ENCODE data around the gene ATP8B3.
"Not testable (repeated sequence)": the region's sequence is repeated elsewhere in the genome, so short reads cannot be mapped to it uniquely, and the experiment has no call there.

ATP8B3 gene

DNA sequence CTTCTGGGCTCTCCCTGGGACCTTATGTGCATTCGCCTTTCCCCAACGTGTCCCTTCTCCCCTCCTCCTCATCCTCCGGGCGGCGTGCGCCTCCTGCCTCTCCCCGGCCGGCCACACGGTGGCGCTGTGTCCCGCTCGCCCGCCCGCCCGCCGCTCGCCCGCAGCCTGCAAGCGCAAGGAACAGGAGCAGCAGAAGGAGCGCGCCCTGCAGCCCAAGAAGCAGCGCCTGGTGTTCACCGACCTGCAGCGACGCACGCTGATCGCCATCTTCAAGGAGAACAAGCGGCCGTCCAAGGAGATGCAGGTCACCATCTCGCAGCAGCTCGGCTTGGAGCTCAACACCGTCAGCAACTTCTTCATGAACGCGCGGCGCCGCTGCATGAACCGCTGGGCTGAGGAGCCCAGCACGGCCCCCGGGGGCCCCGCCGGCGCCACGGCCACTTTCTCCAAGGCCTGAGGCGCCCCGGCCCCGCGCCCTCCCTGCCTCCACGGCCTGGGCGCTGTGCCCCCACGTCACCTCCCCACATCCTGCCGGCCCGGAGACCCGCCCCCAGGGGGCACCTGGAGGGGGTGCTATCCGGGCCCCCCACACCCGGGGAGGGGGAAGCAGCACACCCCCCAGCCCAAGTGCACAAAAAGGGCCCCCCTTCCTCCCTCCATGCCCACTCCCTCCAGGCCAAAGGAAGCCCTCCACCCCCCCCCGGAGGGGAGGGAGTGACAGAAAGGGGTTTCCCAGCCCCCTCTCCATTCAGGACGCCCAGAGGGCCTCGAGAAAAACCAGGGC lies 36.9 kb downstream of the ATP8B3 start:
- in situ Hi-C loops (cut with MboI; ENCODE audit: low sequenced_read_pairs), result no loop called here

GRCh38 chr19:1773184-1773583 lies 38.9 kb downstream of the ATP8B3 start:
- in situ Hi-C loops (cut with MboI; ENCODE audit: low sequenced_read_pairs), result no loop called here

GRCh38 chr19:1770866-1771576 lies 41.1 kb downstream of the ATP8B3 start:
- in situ Hi-C loops (cut with MboI; ENCODE audit: low sequenced_read_pairs), result no loop called here

DNA sequence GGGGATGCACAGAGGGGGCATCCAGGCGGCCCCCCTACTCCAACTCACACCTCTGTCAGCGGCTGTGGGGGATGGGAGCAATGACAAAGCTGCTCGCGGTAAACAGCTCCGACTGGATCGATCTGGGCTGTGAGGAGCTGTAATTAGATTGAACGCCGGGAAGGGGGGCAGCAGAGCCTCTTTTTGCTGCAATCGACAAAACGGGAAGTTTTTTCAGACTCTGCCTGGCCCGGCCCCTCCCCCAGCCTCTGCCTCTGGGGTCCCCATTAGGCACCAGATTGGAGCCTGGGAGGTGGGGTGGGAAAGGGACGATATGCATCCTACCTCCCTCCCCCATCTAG lies 42.5 kb downstream of the ATP8B3 start:
- in situ Hi-C loops (cut with MboI; ENCODE audit: low sequenced_read_pairs), result no loop called here

GRCh38 chr19:1768918-1769644 lies 43.0 kb downstream of the ATP8B3 start:
- in situ Hi-C loops (cut with MboI; ENCODE audit: low sequenced_read_pairs), result no loop called here

DNA sequence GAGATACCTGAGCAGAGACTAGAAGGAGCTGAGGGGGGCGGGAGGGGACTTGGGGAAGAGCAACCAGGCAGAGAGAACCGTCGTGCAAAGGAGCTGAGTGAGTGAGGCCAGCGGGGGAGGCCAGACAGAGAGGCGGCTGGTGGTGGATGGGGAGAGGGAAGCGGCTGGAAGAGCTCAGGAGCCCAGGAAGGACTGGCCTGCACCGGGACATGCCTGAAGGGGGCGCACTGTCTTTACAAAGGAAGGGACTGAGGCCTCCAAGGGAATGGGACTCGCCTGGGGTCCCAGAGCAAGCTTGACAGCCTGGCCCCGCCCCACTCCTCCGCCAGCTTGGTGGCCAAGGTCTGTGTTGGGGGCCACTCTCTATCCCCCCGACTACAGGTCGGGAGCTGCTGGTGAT lies 43.8 kb downstream of the ATP8B3 start:
- in situ Hi-C loops (cut with MboI; ENCODE audit: low sequenced_read_pairs), result no loop called here

DNA sequence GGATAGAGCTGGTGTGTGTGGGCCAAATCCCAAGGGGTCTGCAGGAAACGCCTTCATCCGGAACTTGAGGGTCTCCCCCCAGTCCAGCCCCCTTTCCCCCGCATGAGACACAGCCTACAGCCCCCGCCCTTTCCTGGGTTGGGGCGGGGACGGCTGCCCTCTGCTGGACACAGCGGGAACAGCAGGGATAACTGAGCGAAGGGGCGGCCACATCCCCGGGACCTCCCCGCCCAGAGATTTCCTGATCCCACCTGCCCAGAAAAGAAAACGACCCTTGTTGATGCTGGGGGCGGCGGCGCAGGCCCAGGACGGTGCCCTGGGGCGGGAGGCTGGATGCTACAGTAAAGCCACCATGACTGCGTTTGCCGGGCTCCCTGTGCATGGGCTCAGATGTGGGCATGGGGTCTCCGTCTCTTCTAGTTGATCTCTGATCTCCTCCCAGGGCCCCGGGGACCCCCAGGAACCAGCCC lies 44.6 kb downstream of the ATP8B3 start:
- in situ Hi-C loops (cut with MboI; ENCODE audit: low sequenced_read_pairs), result no loop called here

GRCh38 chr19:1766800-1767352 lies 45.2 kb downstream of the ATP8B3 start:
- in situ Hi-C loops (cut with MboI; ENCODE audit: low sequenced_read_pairs), result no loop called here

GRCh38 chr19:1765904-1766799 lies 45.9 kb downstream of the ATP8B3 start:
- in situ Hi-C loops (cut with MboI; ENCODE audit: low sequenced_read_pairs), result no loop called here

- in situ Hi-C loops (cut with MboI; ENCODE audit: low sequenced_read_pairs), result no loop called here
Measured at GRCh38 chr19:1765232-1765903, 46.7 kb downstream of the ATP8B3 start.

GRCh38 chr19:1764729-1765128 lies 47.3 kb downstream of the ATP8B3 start:
- in situ Hi-C loops (cut with MboI; ENCODE audit: low sequenced_read_pairs), result no loop called here

- in situ Hi-C loops (cut with MboI; ENCODE audit: low sequenced_read_pairs), result no loop called here
Measured at GRCh38 chr19:1763648-1764639, 48.1 kb downstream of the ATP8B3 start.

GRCh38 chr19:1762243-1763117 lies 49.6 kb downstream of the ATP8B3 start:
- in situ Hi-C loops (cut with MboI; ENCODE audit: low sequenced_read_pairs), result no loop called here

GRCh38 chr19:1761528-1762242 lies 50.4 kb downstream of the ATP8B3 start:
- in situ Hi-C loops (cut with MboI; ENCODE audit: low sequenced_read_pairs), result no loop called here

DNA sequence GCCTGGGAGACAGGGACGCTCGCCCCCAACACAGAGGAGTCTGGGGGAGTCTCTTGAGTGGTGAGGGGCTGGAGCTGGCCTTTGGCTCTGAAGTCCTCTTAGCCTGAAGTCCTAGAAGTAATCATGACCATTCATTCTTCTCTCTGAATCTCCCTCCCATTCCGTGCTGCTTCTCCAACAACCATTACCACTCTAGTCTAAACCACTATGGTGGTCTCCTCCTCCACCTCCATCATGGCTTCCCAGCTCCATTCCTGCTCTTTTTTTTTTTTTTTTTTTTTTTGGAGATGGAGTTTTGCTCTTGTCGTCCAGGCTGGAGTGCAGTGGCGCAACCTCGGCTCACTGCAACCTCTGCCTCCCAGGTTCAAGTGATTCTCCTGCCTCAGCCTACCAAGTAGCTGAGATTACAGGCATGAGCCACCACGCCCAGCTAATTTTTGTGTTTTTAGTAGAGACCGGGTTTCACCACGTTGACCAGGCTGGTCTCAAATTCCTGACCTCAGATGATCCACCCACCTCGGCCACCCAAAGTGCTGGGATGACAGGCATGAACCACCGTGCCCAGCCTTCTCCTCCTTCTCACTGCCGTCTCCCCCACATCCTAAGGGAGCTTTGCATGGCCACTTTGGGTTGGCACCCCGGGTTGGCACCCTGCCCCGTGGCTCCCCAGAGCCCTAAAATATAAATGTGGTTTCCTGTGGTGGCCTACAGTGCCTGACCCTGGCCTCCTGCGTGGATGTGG lies 51.1 kb downstream of the ATP8B3 start:
- in situ Hi-C loops (cut with MboI; ENCODE audit: low sequenced_read_pairs), result not testable (repeated sequence)

- in situ Hi-C loops (cut with MboI; ENCODE audit: low sequenced_read_pairs), result no loop called here
Measured at GRCh38 chr19:1760020-1760419, 52.1 kb downstream of the ATP8B3 start.

All from hTERT RPE-1 (cell line).